Hepatocyte (in vitro differentiated cells): ENCODE measurements around the gene KDM1A. TPM values are rescaled to one million over a fixed set of nuclear protein-coding genes. Genes with fewer than 3 reads are reported as not detected.

Source experiments
- DNase-seq: peaks from one replicate; pipeline ENCODE4 v3.0.0-alpha.2; 2016; ENCODE audit warnings: low spot score
- H2AFZ ChIP-seq: fragments of 200-600 bp; sonication (generic); 2 replicates; pipeline ENCODE4 v1.6.0; 2016; ENCODE audit warnings: antibody characterized with exemption, mild to moderate bottlenecking
- H3K27ac ChIP-seq: fragments of 200-600 bp; sonication (generic); 2 replicates; pipeline ENCODE4 v1.5.1; 2016; ENCODE audit warnings: mild to moderate bottlenecking
- H3K27me3 ChIP-seq: fragments of 200-600 bp; sonication (generic); 2 replicates; pipeline ENCODE4 v1.6.1; 2016
- H3K36me3 ChIP-seq: fragments of 200-600 bp; sonication (generic); replicated peaks from 2 replicates; pipeline ENCODE4 v1.5.1; 2016; ENCODE audit warnings: low read depth; ENCODE audit not compliant: insufficient read depth
- H3K4me1 ChIP-seq: fragments of 200-600 bp; sonication (generic); 2 replicates; pipeline ENCODE4 v1.5.1; 2016; ENCODE audit warnings: mild to moderate bottlenecking, moderate library complexity; ENCODE audit not compliant: insufficient read depth
- H3K4me2 ChIP-seq: fragments of 200-600 bp; sonication (generic); 2 replicates; pipeline ENCODE4 v1.6.0; 2016
- H3K4me3 ChIP-seq: fragments of 200-600 bp; sonication (generic); 2 replicates; pipeline ENCODE4 v1.5.1; 2016; ENCODE audit warnings: mild to moderate bottlenecking
- H3K79me2 ChIP-seq: fragments of 200-600 bp; sonication (generic); 2 replicates; pipeline ENCODE4 v1.6.0; 2017; ENCODE audit warnings: mild to moderate bottlenecking
- H3K9me2 ChIP-seq: fragments of 200-600 bp; sonication (generic); replicated peaks from 2 replicates; pipeline ENCODE4 v1.6.0; 2017; ENCODE audit warnings: mild to moderate bottlenecking; ENCODE audit not compliant: insufficient read depth
- H3K9me3 ChIP-seq: fragments of 200-600 bp; sonication (generic); 2 replicates; pipeline ENCODE4 v1.5.1; 2016; ENCODE audit warnings: low read depth, mild to moderate bottlenecking
- H4K20me1 ChIP-seq: fragments of 200-600 bp; sonication (generic); 2 replicates; pipeline ENCODE4 v1.6.0; 2016; ENCODE audit warnings: mild to moderate bottlenecking; ENCODE audit not compliant: insufficient read depth, poor library complexity, severe bottlenecking
- CTCF ChIP-seq: fragments of 200-600 bp; sonication (generic); IDR thresholded peaks from 2 replicates; pipeline ENCODE4 v1.5.1; 2016; ENCODE audit warnings: antibody characterized with exemption, mild to moderate bottlenecking; ENCODE audit not compliant: poor library complexity
- EZH2 ChIP-seq: fragments of 200-600 bp; sonication (generic); IDR thresholded peaks from 2 replicates; pipeline ENCODE4 v1.6.1; 2016; ENCODE audit warnings: antibody characterized with exemption, mild to moderate bottlenecking, borderline replicate concordance
- EZH2phosphoT487 ChIP-seq: fragments of 200-600 bp; sonication (generic); IDR thresholded peaks from one replicate; pipeline ENCODE4 v1.6.1; 2018; ENCODE audit warnings: antibody characterized with exemption, mild to moderate bottlenecking, low read depth, moderate library complexity; ENCODE audit not compliant: unreplicated experiment, severe bottlenecking
- WGBS: methylation state at CpG from one replicate; pipeline ENCODE4 v1.1.6; 2016; ENCODE audit warnings: low lambda C conversion rate; ENCODE audit errors: missing lambda C conversion rate; 5-methylcytosine and 5-hydroxymethylcytosine counted together
- polyA plus RNA-seq: library from polyadenylated mRNA; unstranded; fragments of >200 nt; fragmentation: Nextera tagmentation; extraction: Ambion mirVana; gene quantifications from 2 replicates; pipeline ENCODE4 v1.2.1, GENCODE V29; 2016
- total RNA-seq: library from RNA; depleted of rRNA; stranded (reverse); fragments of >200 nt; gene quantifications from 2 replicates; pipeline ENCODE4 v1.2.3, GENCODE V29; 2014

Gene KDM1A
- total and polyA plus RNA-seq, 2 experiments from 2014 or later = 64.5 to 97.9 TPM

DNA sequence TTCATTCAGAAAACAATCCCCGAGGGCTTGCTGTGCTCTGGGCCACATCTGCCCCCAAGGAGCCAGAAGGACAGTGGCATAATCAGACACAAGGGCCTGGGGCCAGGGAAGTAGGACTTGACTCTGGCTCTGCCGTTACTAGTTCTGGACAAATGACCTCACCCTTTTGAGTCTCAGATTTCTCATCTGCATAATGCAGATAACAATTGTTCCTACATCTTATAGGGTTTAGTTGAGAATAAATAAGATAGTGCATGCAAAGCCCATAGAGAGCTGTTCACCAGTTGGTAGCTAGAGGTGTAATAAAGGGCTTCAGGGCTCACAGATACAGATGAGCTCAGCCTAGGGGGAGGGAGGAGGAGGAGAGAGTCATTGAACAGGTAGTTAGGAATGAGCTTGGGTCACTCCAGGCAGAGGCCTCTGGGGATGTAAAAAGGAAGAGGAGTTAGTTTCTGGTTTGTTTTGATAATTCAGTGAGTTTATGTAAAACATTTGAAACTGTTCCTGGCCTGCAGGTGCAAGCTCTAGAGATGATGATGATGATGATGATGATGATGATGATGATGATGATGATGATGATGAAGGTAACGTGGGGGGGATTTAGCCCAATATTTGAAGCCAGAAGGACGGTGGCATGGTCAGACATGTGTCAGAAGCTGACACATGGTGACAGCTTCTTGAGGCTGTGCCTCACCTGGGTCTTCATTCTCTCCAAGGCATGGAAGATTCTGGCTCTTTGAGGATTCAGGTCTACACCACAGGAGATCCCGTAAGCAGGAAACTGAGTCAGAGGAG, 47.5 kb upstream of the KDM1A start:
- DNase-seq = peak; percentile 15
- Histone ChIP-seq H3K9me2 (no peaks in the 10 kb centered on the region), H3K4me3 (no peak overlapping the region), H3K9me3 (no peaks in the 10 kb centered on the region), H2AFZ (no peak overlapping the region), H3K4me1 (no peaks in the 10 kb centered on the region), H3K27me3 (no peaks in the 10 kb centered on the region), H3K4me2 (no peak overlapping the region), H4K20me1 (no peaks in the 10 kb centered on the region), H3K27ac (no peak overlapping the region), H3K79me2 (no peaks in the 10 kb centered on the region), H3K36me3 (no peaks in the 10 kb centered on the region)
- TF ChIP-seq EZH2 (no peak), CTCF (no peak), EZH2phosphoT487 (no peak)
- WGBS = 67% methylated on average over 5 of the region's 5 CpGs

GRCh38 chr1:22972760-22973159, 46.5 kb upstream of the KDM1A start, which contains the start of gene LACTBL1:
LACTBL1 (minus strand) TSS chr1:22972866; CDS start chr1:22972316, 550 bp downstream.
- Histone ChIP-seq H3K9me3 (no peaks in the 10 kb centered on the region), H3K27ac (no peak within 1 kb of the TSS), H3K4me1 (no peaks in the 10 kb centered on the region), H3K9me2 (no peaks in the 10 kb centered on the region), H3K4me3 (no peak within 1 kb of the TSS), H3K36me3 (no peaks in the 10 kb centered on the region), H2AFZ (no peak within 1 kb of the TSS), H4K20me1 (no peaks in the 10 kb centered on the region), H3K4me2 (no peak within 1 kb of the TSS), H3K27me3 (no peaks in the 10 kb centered on the region), H3K79me2 (no peaks in the 10 kb centered on the region)
- TF ChIP-seq CTCF (no peak), EZH2phosphoT487 (no peak), EZH2 (no peak)
- 78% methylated on average over 5 of the region's 5 CpGs for WGBS
- DNase-seq = no peak

DNA sequence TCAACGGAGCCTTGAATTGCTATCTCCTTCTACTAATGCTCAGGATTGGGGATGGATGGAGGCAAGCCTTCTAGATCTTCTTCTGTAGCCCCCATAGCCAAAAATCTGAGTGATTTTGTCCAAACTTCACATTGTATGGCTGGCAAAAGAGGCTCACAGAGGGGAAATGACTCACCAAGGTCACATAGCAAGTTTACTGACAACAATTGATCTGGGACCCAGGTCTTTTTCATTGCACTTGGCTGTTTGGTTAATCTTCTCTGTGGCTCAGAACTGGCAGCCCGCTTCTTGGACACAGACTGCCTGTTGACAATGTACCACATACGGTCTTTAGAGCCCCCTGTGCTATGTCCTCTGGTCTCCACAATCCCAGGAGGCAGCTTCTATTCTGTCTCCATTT, 43.6 kb upstream of the KDM1A start:
- Histone ChIP-seq H3K4me2 (no peak overlapping the region), H3K9me2 (no peaks in the 10 kb centered on the region), H2AFZ (no peak overlapping the region), H3K4me1 (no peaks in the 10 kb centered on the region), H3K9me3 (no peaks in the 10 kb centered on the region), H3K4me3 (no peak overlapping the region), H3K36me3 (no peaks in the 10 kb centered on the region), H3K27ac (no peak overlapping the region), H3K79me2 (no peaks in the 10 kb centered on the region), H3K27me3 (no peaks in the 10 kb centered on the region), H4K20me1 (no peaks in the 10 kb centered on the region)
- DNase-seq = no peak
- 84% methylated on average over 3 of the region's 3 CpGs for WGBS
- no peak for TF ChIP-seq EZH2phosphoT487
- TF ChIP-seq CTCF = no peak
- TF ChIP-seq EZH2 = no peak
